Renal cortex interstitium (tissue), 3 donors: Measurements from ENCODE around the gene SMOC2. TPM values are rescaled to one million over a fixed set of nuclear protein-coding genes. Genes with fewer than 3 reads are reported as not detected.

Experiments used
- polyA plus RNA-seq, 3 donors: library from polyadenylated mRNA; unstranded; fragments of 120-200 nt; gene quantifications; one replicate each; pipeline ENCODE4 v1.2.1, GENCODE V29; 2013; ENCODE audit not compliant: insufficient read length in 3 of 3

The SMOC2 gene
- polyA plus RNA-seq, 3 donors: 22.2 to 33.1 (median 28.5) TPM

Other genes with a start within 250 kb of the SMOC2 start
- 10 to 100 TPM; 18.2 to 26.4 (median 22.6) TPM for gene DACT2, start 121.4 kb upstream of the SMOC2 start, polyA plus RNA-seq